NCI-H82 treated with DMSO at 0.1 percent for 48 hours (cell line): ENCODE data around the gene THBS1.

Experiments
- DNase-seq: peaks from one replicate; lab custom pipeline; 2025; ENCODE audit not compliant: unreplicated experiment; lab: John Stamatoyannopoulos, UW

THBS1 gene

GRCh38 chr15:39629371-39629770, 48.5 kb downstream of the THBS1 start:
- no peak for DNase-seq

DNA sequence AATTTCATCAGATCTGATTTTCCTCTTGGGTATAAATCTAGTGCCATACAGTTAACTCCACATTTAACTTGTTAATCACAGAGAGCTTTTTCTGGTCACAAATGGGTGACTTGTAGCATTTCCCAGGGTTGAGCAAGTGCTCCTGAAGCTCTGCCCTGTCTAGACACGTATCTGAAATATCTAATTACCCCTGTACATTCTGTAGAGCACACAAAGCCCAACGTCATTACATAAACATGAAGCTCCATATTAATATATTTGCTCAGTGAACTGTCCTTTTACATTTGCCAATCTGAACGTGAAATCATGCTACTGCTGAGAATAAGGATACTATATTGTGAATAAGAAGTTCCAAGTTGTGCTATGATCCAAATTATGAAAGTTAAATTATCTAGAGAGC, 49.0 kb downstream of the THBS1 start:
- no peak for DNase-seq

DNA sequence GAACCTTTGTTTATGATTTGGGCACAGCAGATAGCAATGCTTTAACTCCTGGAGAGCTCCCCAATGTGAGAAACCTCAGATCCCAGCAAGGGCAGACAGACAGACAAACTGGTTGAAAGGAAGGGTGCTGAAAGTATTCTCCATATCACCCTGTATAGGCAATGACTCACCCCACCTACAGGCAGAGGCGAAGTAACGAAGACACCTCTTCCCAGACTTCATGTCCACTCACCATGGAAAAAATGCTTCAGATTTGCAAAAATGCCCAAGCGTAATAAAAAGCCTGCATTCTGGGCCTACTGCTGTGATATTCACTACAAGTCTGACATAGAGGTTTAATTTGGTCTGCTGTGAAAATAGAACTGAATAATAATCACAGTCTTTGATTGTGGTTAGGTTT, 50.5 kb downstream of the THBS1 start:
- DNase-seq: no peak

DNA sequence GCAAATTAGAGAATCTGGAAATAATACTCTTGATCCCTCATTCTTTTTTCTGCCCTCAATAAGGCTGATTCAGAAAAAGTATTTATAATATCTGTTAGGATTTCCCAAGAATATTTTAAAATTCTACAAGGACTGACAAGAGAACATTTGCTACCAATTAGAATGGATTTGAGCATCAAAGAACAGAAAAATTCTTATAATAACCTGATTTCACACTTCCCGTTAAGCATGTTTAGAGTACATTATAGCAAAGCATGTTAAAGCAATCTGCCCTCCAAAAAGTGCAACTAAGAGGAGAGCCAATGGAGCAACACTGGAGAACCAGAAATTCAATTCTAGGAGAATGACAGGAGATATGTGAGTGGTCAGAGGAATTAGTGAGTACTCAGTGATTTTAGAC, 57.2 kb downstream of the THBS1 start:
- no peak for DNase-seq

DNA sequence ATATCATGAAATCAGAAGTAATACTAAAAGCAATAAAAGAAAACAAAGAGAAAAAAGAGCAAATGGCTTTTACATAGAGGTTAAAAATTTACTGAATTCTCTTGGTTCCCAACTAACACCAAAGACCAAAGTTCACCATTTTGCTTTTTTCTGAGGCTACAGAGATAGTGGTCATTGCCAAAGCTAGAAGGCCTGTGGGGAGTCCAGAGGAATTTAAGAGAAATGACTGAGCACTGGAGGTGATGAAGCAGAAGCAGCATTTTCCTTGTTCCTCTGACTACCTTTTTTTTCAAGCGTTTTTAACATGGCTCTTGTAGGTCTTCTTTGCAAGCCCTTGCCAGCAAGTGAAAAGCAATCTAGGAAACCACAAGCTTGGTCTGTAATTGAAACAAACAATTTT, 58.2 kb downstream of the THBS1 start:
- no peak for DNase-seq

DNA sequence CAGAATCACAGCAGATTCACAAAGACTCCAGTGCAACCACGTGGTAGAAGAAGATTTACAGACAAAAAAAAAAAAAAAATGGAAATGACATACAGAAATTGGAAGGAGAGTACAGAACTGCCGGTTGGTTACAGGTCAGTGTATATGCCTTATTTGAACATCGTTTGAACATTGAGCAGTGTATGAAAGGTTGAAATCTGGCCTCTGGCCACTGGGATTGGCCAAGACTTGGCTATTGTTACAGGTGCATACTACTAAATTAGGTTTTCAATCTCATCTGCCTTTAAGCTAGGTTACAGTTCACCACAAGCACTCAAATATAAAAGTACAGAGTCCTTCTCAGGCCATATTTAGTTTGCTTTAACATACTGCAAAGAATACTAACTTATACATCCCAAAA, 59.8 kb downstream of the THBS1 start:
- DNase-seq: no peak

GRCh38 chr15:39641191-39641889, 60.5 kb downstream of the THBS1 start:
- DNase-seq: no peak

- DNase-seq: no peak
Observed at GRCh38 chr15:39642011-39642640, 61.2 kb downstream of the THBS1 start.

DNA sequence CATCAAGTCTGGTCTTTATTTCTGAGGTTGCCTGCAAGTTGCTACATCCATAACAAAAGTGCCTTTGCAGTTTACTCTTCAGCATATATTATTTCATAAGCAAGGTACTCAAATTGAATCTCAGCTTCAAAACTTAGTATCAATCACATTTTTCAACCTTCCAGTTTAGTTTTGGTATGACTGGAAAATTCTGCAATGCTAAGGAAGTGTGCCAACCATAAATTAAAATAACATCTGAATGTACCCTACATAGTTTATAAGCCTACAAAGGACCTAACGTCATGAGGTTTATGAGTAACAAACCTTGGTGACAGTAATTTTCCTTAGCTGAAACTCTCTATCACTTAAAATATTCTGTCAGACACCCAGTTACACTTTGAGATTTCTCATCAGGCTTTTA, 62.8 kb downstream of the THBS1 start:
- no peak for DNase-seq

GRCh38 chr15:39644136-39644535, 63.3 kb downstream of the THBS1 start:
- DNase-seq: no peak

DNA sequence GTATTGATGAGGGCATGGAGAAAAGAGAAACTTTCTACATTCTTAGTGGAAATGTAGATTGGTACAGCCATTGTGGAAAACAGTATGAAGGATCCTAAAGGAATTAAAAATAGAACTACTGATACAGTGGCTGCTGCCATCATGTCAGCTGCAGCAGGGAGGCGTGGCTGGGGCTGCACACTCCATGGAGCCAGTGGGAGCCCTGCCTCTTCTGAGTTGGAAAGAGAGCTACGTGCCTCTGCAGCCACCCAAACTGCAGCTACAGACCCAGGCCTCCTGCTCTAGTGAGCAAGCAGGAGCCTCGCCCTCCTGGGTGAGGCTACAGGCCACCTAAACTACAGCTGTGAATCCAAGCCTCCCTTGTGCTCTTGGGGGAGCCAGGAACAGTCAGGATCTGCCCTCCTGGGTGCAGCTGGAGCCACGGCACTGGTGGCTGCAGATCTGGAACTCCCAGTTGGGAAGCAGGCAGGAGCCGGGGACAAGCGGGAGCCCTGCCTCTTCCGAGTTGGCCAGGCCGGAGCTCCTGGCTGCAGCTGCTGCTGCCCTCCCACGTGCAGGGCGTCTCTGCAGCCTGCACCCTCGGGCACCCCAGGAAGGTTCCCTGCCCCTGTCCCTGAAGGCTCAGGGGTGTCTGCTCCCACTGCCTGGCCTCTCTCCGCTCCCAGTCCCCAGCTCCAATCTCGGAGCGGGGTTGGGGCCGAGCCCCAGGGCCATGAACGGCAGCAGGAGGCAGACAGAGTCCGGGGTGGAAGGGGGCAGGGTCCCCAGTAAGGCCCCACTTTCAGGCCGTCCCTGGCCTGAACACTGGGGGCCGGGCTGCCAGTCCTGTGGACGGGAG, 64.5 kb downstream of the THBS1 start:
- no peak for DNase-seq

DNA sequence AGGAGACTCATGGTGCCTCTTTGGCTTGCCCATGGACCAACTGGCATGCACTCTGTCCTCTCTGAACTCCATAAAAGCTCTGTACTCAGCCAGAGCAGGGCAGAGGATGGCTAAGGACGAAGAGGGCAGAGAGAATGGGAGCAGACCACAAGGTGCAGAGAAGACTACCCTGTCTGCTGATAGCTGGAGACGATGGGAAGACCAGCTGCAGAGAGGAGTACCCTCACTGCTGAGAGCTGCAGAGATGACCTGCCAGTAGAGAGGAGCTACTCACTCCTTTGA, 65.0 kb downstream of the THBS1 start:
- no peak for DNase-seq

DNA sequence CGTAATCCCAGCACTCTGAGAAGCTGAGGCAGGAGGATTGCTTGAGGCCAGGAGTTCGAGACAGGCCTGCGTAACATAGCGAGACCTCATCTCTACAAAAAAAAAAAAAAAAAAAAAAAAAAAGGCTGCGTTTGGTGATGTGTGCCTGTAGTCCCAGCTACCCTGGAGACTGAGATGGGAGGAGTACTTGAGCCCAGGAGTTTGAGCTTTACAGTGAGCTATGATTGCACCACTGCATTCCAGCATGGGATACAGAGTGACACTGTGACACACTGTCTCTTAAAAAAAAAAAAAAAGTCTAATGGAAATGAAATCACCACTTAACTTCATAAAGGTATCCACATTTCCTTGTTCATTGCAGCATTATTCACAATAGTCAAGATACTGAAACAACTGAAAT, 65.5 kb downstream of the THBS1 start:
- DNase-seq: no peak
